Endothelial cell of umbilical vein (primary cell): ENCODE results near the gene TMC3. TPM values are rescaled to one million over a fixed set of nuclear protein-coding genes. Genes with fewer than 3 reads are reported as not detected.

Experiments
- BruUV-seq: library from RNA; stranded (reverse); fragments of 400-500 nt; replicated peaks from 2 replicates; lab custom pipeline; 2021; lab: Mats Ljungman, UMichigan
- CTCF ChIA-PET: fragments of 300-600, 350-600 bp; sonication (Branson Sonifier 250); formaldehyde crosslinking; loops from one replicate; lab custom pipeline; 2021; ENCODE audit warnings: antibody characterized with exemption, inconsistent platforms; lab: Charles Lee
- POLR2A ChIA-PET: fragments of 300-600, 350-600 bp; sonication (Branson Sonifier 250); formaldehyde crosslinking; loops from one replicate; lab custom pipeline; 2021; ENCODE audit warnings: antibody characterized with exemption, inconsistent platforms; lab: Charles Lee
- DNase-seq: peaks from one replicate; pipeline ENCODE4 v3.0.0-alpha.2; 2011; ENCODE audit warnings: low read depth, low spot score
- FAIRE-seq: peaks from 2 replicates; lab custom pipeline; 2011; peaks lifted over from hg19 to GRCh38; lab: Jason Lieb, UNC
- H2AFZ ChIP-seq: 2 replicates; pipeline ENCODE4 v1.6.0; 2012; ENCODE audit warnings: low read depth, low read length, control low read depth, inconsistent platforms
- H3K27ac ChIP-seq: 2 replicates; pipeline ENCODE4 v1.5.1; 2011; ENCODE audit warnings: low read depth, mild to moderate bottlenecking, control low read depth, low read length, moderate library complexity; ENCODE audit not compliant: insufficient read depth
- H3K27me3 ChIP-seq, 2 experiments: 2 replicates each; pipeline versions ENCODE4 v1.6.0 to v1.6.1; 2011; ENCODE audit warnings: low read length in 2 of 2, mixed read lengths in 1 of 2; ENCODE audit not compliant: control insufficient read depth in 2 of 2, insufficient read depth in 2 of 2
- H3K36me3 ChIP-seq, 2 experiments: 2 replicates in 1 of 2; 3 replicates in 1 of 2; pipeline ENCODE4 v1.5.1; 2011; ENCODE audit warnings: low read length in 2 of 2, mild to moderate bottlenecking in 1 of 2, moderate library complexity in 1 of 2; ENCODE audit not compliant: control insufficient read depth in 2 of 2, insufficient read depth in 2 of 2; ENCODE audit errors: extremely low read depth in 1 of 2
- H3K4me1 ChIP-seq: 3 replicates; pipeline ENCODE4 v1.5.1; 2011; ENCODE audit warnings: mild to moderate bottlenecking, low read length; ENCODE audit not compliant: control insufficient read depth, insufficient read depth; ENCODE audit errors: extremely low read depth
- H3K4me2 ChIP-seq: 2 replicates; pipeline ENCODE4 v1.6.1; 2011; ENCODE audit warnings: low read length, control low read depth, mixed read lengths; ENCODE audit not compliant: insufficient read depth
- H3K4me3 ChIP-seq, 3 experiments: fragments of 200-600 bp in 1 of 3; sonication (generic), shearing (Covaris generic) in 1 of 3; replicated peaks in 1 of 3; 2 replicates each; pipeline ENCODE4 v1.5.1; 2011 to 2016; ENCODE audit warnings: control low read depth in 3 of 3, low read length in 3 of 3, mild to moderate bottlenecking in 2 of 3, inconsistent platforms in 1 of 3, low read depth in 1 of 3, moderate library complexity in 1 of 3; ENCODE audit not compliant: insufficient read depth in 1 of 3
- H3K79me2 ChIP-seq: 2 replicates; pipeline ENCODE4 v1.6.0; 2012; ENCODE audit warnings: low read length, inconsistent platforms; ENCODE audit not compliant: control insufficient read depth, insufficient read depth
- H3K9ac ChIP-seq: replicated peaks from 2 replicates; pipeline ENCODE3; 2011; ENCODE audit warnings: low read length, control low read depth; ENCODE audit not compliant: insufficient read depth; ENCODE audit errors: extremely low read depth
- H3K9me1 ChIP-seq: replicated peaks from 3 replicates; pipeline ENCODE4 v1.6.0; 2011; ENCODE audit warnings: mild to moderate bottlenecking, low read length; ENCODE audit not compliant: control insufficient read depth, insufficient read depth; ENCODE audit errors: extremely low read depth
- H3K9me3 ChIP-seq: replicated peaks from 2 replicates; pipeline ENCODE4 v1.5.1; 2012; ENCODE audit warnings: low read length, inconsistent platforms; ENCODE audit not compliant: control insufficient read depth, insufficient read depth
- H4K20me1 ChIP-seq: replicated peaks from 2 replicates; pipeline ENCODE3; 2011; ENCODE audit warnings: mild to moderate bottlenecking, low read length; ENCODE audit not compliant: control insufficient read depth, insufficient read depth; ENCODE audit errors: extremely low read depth
- EZH2 ChIP-seq: IDR thresholded peaks from 2 replicates; pipeline ENCODE4 v1.6.1; 2012; ENCODE audit warnings: borderline replicate concordance, low read depth, mild to moderate bottlenecking, moderate library complexity, low read length, inconsistent platforms; ENCODE audit not compliant: severe bottlenecking
- GATA2 ChIP-seq: IDR thresholded peaks from 2 replicates; pipeline ENCODE4 v1.7.0; 2011; ENCODE audit warnings: low read depth, mild to moderate bottlenecking, moderate library complexity, mixed read lengths, low read length; ENCODE audit not compliant: insufficient read length, insufficient read depth
- JUN ChIP-seq: IDR thresholded peaks from 2 replicates; pipeline ENCODE4 v1.6.1; 2011; ENCODE audit warnings: borderline replicate concordance, low read depth; ENCODE audit not compliant: insufficient read length, insufficient read depth
- MYC ChIP-seq: IDR thresholded peaks from one replicate; pipeline ENCODE4 v1.6.1; 2011; ENCODE audit warnings: mild to moderate bottlenecking, low read depth, low read length
- POLR2A ChIP-seq: IDR thresholded peaks from 2 replicates; pipeline ENCODE4 v1.6.1; 2012; ENCODE audit warnings: low read depth, mild to moderate bottlenecking, control low read depth, low read length
- dilution Hi-C: fragments of 300-500 bp; cut with MboI; formaldehyde crosslinking; loops from one replicate; pipeline ENCODE4 v1.15.0; 2019; ENCODE audit warnings: low sequenced_read_pairs; ENCODE audit not compliant: extremely low pct_ligation_motif_present
- intact Hi-C: fragments of 100-400 bp; cut with micrococcal nuclease; formaldehyde crosslinking; loops from one replicate; pipeline ENCODE4 v1.10.0; 2022
- polyA plus RNA-seq, 4 experiments: library from polyadenylated mRNA; depleted of rRNA in 3 of 4; stranded (reverse) in 3 of 4; unstranded in 1 of 4; fragments of >200 nt; gene quantifications; 2 replicates each; pipeline versions ENCODE4 v1.2.1 to v1.2.3, GENCODE V29; 2011 to 2012; ENCODE audit warnings: missing spikeins in 1 of 4
- total RNA-seq: library from RNA; stranded (reverse); gene quantifications from 2 replicates; pipeline ENCODE4 v1.2.3, GENCODE V29; 2021

TMC3 gene
- total and polyA plus RNA-seq, 2 donors (not counting 3 experiments of a cell fraction or from before 2014, with no cell fraction given): not detected

- H3K4me2 ChIP-seq: no peak overlapping the region
These were observed 69.8 kb downstream of the TMC3 start for GRCh38 chr15:81304226-81304625.

GRCh38 chr15:81303244-81304225 is 70.5 kb downstream of the TMC3 start:
- no TSS peak for BruUV-seq
- no peaks in the 10 kb centered on the region for H3K36me3 ChIP-seq
- no peak overlapping the region for H3K27ac ChIP-seq
- no peak overlapping the region for H2AFZ ChIP-seq
- no peaks in the 10 kb centered on the region for H4K20me1 ChIP-seq
- CTCF ChIA-PET: interaction anchor here (1.8 kb wide), 1 partner anchor 38 kb away, joined by 5 read pairs; no protein-coding TSS in a partner anchor
- no peaks in the 10 kb centered on the region for H3K79me2 ChIP-seq
- no peak overlapping the region for H3K9ac ChIP-seq
- H3K9me1 ChIP-seq: no peaks in the 10 kb centered on the region
- no peaks in the 10 kb centered on the region for H3K9me3 ChIP-seq
- no peaks in the 10 kb centered on the region for H3K27me3 ChIP-seq
- intact Hi-C loops: no loop called here
- POLR2A ChIA-PET: interaction anchor here (0.7 kb wide), 1 partner anchor 41 kb away, joined by 3 read pairs; no protein-coding TSS in a partner anchor
- no peaks in the 10 kb centered on the region for H3K4me1 ChIP-seq
- dilution Hi-C loops: no loop called here
- DNase-seq: no peak
- H3K4me2 ChIP-seq: no peak overlapping the region
- no peak overlapping the region for H3K4me3 ChIP-seq
- FAIRE-seq: no peak
- no peak for TF ChIP-seq MYC
- no peak for TF ChIP-seq JUN
- no peak for TF ChIP-seq POLR2A
- TF ChIP-seq EZH2: no peak

More at GRCh38 chr15:81304226-81304625, 69.8 kb downstream of the TMC3 start:
- no peak for FAIRE-seq
- no peaks in the 10 kb centered on the region for H3K9me3 ChIP-seq
- H4K20me1 ChIP-seq: no peaks in the 10 kb centered on the region
- H3K27ac ChIP-seq: no peak overlapping the region
- no peaks in the 10 kb centered on the region for H3K9me1 ChIP-seq
- DNase-seq: no peak
- no peak overlapping the region for H3K4me3 ChIP-seq
- H3K27me3 ChIP-seq: no peaks in the 10 kb centered on the region
- no peaks in the 10 kb centered on the region for H3K79me2 ChIP-seq
- dilution Hi-C loops: no loop called here
- H2AFZ ChIP-seq: no peak overlapping the region
- POLR2A ChIA-PET: no interaction called here
- H3K4me1 ChIP-seq: no peaks in the 10 kb centered on the region
- intact Hi-C loops: no loop called here
- H3K9ac ChIP-seq: no peak overlapping the region
- H3K36me3 ChIP-seq: no peaks in the 10 kb centered on the region
- no TSS peak for BruUV-seq
- CTCF ChIA-PET: interaction anchor here (1.8 kb wide), 1 partner anchor 38 kb away, joined by 5 read pairs; no protein-coding TSS in a partner anchor
- no peak for TF ChIP-seq GATA2
